DND-41 (cell line): ENCODE data around the gene TRAF1.

ENCODE experiments used
- ATAC-seq: fragments of 200-7000 bp; cut with Tn5 transposase; 3 replicates; pipeline ENCODE4 v1.9.1; 2021; ENCODE audit warnings: low read depth; ENCODE audit not compliant: insufficient read depth
- DNase-seq: peaks from one replicate; pipeline ENCODE4 v3.0.0-alpha.2; 2020
- H2AFZ ChIP-seq: 2 replicates; pipeline ENCODE4 v1.6.0; 2012; ENCODE audit warnings: low read depth, low read length
- H3K27ac ChIP-seq: 2 replicates; pipeline ENCODE4 v1.5.1; 2012; ENCODE audit warnings: low read length, inconsistent platforms
- H3K27me3 ChIP-seq: fragments of 200-600 bp; sonication (generic); 2 replicates; pipeline ENCODE4 v1.6.0; 2012; ENCODE audit warnings: low read length, mild to moderate bottlenecking, inconsistent platforms; ENCODE audit not compliant: insufficient read depth, poor library complexity
- H3K36me3 ChIP-seq: 2 replicates; pipeline ENCODE4 v1.5.1; 2012; ENCODE audit warnings: low read length, inconsistent platforms; ENCODE audit not compliant: insufficient read depth
- H3K4me1 ChIP-seq: 2 replicates; pipeline ENCODE4 v1.5.1; 2012; ENCODE audit warnings: mild to moderate bottlenecking, low read length; ENCODE audit not compliant: insufficient read depth
- H3K4me2 ChIP-seq: 2 replicates; pipeline ENCODE4 v1.6.0; 2012; ENCODE audit warnings: mild to moderate bottlenecking, moderate library complexity, low read length, inconsistent platforms; ENCODE audit not compliant: insufficient read depth
- H3K4me3 ChIP-seq, 2 experiments: fragments of 200-600 bp in 1 of 2; shearing (Covaris generic) in 1 of 2; 2 replicates each; pipeline ENCODE4 v1.5.1; 2012 to 2016; ENCODE audit warnings: inconsistent platforms in 2 of 2, low read length in 2 of 2, mild to moderate bottlenecking in 2 of 2, low read depth in 1 of 2, moderate library complexity in 1 of 2
- H3K79me2 ChIP-seq: 2 replicates; pipeline ENCODE4 v1.6.0; 2012; ENCODE audit warnings: low read length, inconsistent platforms; ENCODE audit not compliant: insufficient read depth
- H3K9ac ChIP-seq: 2 replicates; pipeline ENCODE4 v1.6.0; 2012; ENCODE audit warnings: low read depth, mild to moderate bottlenecking, inconsistent platforms, low read length, moderate library complexity
- H3K9me3 ChIP-seq: 2 replicates; pipeline ENCODE4 v1.5.1; 2012; ENCODE audit warnings: low read length, moderate library complexity, mild to moderate bottlenecking, inconsistent platforms; ENCODE audit not compliant: insufficient read depth, severe bottlenecking
- H4K20me1 ChIP-seq: 2 replicates; pipeline ENCODE4 v1.6.0; 2012; ENCODE audit warnings: low read length; ENCODE audit not compliant: insufficient read depth
- CTCF ChIP-seq: IDR thresholded peaks from 2 replicates; pipeline ENCODE4 v1.5.1; 2012; ENCODE audit warnings: borderline replicate concordance, low read length, moderate library complexity, mild to moderate bottlenecking; ENCODE audit not compliant: poor library complexity, severe bottlenecking; ENCODE audit errors: extremely low read depth
- EZH2 ChIP-seq: IDR thresholded peaks from 3 replicates; pipeline ENCODE4 v1.6.1; 2012; ENCODE audit warnings: borderline replicate concordance, low read depth, mild to moderate bottlenecking, moderate library complexity, low read length, inconsistent platforms; ENCODE audit not compliant: severe bottlenecking

The TRAF1 gene

GRCh38 chr9:120949290-120949689 is 22.7 kb upstream of the TRAF1 start:
- H3K36me3 ChIP-seq: no peaks in the 10 kb centered on the region
- H3K27me3 ChIP-seq: no peaks in the 10 kb centered on the region
- H4K20me1 ChIP-seq: no peaks in the 10 kb centered on the region
- H3K9me3 ChIP-seq: no peaks in the 10 kb centered on the region
- ATAC-seq (no peak), DNase-seq (no peak)
- H3K4me3 ChIP-seq: no peak overlapping the region
- H3K27ac ChIP-seq: no peak overlapping the region
- no peak for TF ChIP-seq CTCF
- TF ChIP-seq EZH2: no peak
- no peaks in the 10 kb centered on the region for H3K79me2 ChIP-seq
- no peak overlapping the region for H2AFZ ChIP-seq
- H3K9ac ChIP-seq: no peak overlapping the region
- H3K4me2 ChIP-seq: no peak overlapping the region
- H3K4me1 ChIP-seq: no peaks in the 10 kb centered on the region

- H4K20me1 ChIP-seq: no peaks in the 10 kb centered on the region
- H3K4me3 ChIP-seq: no peak overlapping the region
- no peak overlapping the region for H3K9ac ChIP-seq
- DNase-seq (no peak), ATAC-seq (no peak)
- no peak overlapping the region for H2AFZ ChIP-seq
- H3K27ac ChIP-seq: no peak overlapping the region
- H3K27me3 ChIP-seq: no peaks in the 10 kb centered on the region
- H3K36me3 ChIP-seq: no peaks in the 10 kb centered on the region
- no peaks in the 10 kb centered on the region for H3K79me2 ChIP-seq
- H3K4me2 ChIP-seq: no peak overlapping the region
- no peaks in the 10 kb centered on the region for H3K9me3 ChIP-seq
- TF ChIP-seq CTCF (no peak), EZH2 (no peak)
- H3K4me1 ChIP-seq: no peaks in the 10 kb centered on the region
These were observed 22.2 kb upstream of the TRAF1 start for GRCh38 chr9:120948824-120949223.

GRCh38 chr9:120947222-120947621 is 20.6 kb upstream of the TRAF1 start:
- H3K27me3 ChIP-seq: no peaks in the 10 kb centered on the region
- no peak for ATAC-seq
- TF ChIP-seq EZH2 (no peak), CTCF (no peak)
- no peaks in the 10 kb centered on the region for H3K79me2 ChIP-seq
- no peak overlapping the region for H2AFZ ChIP-seq
- no peaks in the 10 kb centered on the region for H3K36me3 ChIP-seq
- H3K4me1 ChIP-seq: no peaks in the 10 kb centered on the region
- no peaks in the 10 kb centered on the region for H4K20me1 ChIP-seq
- no peak overlapping the region for H3K4me3 ChIP-seq
- H3K27ac ChIP-seq: no peak overlapping the region
- no peak overlapping the region for H3K4me2 ChIP-seq
- no peaks in the 10 kb centered on the region for H3K9me3 ChIP-seq
- H3K9ac ChIP-seq: no peak overlapping the region
- DNase-seq: no peak

- H3K4me1 ChIP-seq: no peaks in the 10 kb centered on the region
- DNase-seq (no peak), ATAC-seq (no peak)
- H3K27me3 ChIP-seq: no peaks in the 10 kb centered on the region
- no peaks in the 10 kb centered on the region for H3K79me2 ChIP-seq
- H3K4me3 ChIP-seq: no peak overlapping the region
- no peaks in the 10 kb centered on the region for H3K36me3 ChIP-seq
- no peaks in the 10 kb centered on the region for H3K9me3 ChIP-seq
- H3K27ac ChIP-seq: no peak overlapping the region
- H2AFZ ChIP-seq: no peak overlapping the region
- no peak overlapping the region for H3K4me2 ChIP-seq
- TF ChIP-seq EZH2: no peak
- TF ChIP-seq CTCF: no peak
- H3K9ac ChIP-seq: no peak overlapping the region
- no peaks in the 10 kb centered on the region for H4K20me1 ChIP-seq
These were observed 19.7 kb upstream of the TRAF1 start for GRCh38 chr9:120946259-120946658.
